HG03103 (cell line): ENCODE results near the gene CLEC1A.

ENCODE experiments used
- ATAC-seq: cut with Tn5 transposase; IDR thresholded peaks from one replicate; pipeline ENCODE4 v1.9.1; 2021; ENCODE audit warnings: low read depth; ENCODE audit not compliant: unreplicated experiment

Gene CLEC1A

GRCh38 chr12:10098791-10099190 is at the start of gene CLEC1A:
Gene CLEC1A (minus strand): TSS chr12:10098985. CDS start chr12:10098922, 63 bp downstream.
- no peak for ATAC-seq

GRCh38 chr12:10147714-10148403 is 49.1 kb upstream of the CLEC1A start:
- ATAC-seq: no peak

DNA sequence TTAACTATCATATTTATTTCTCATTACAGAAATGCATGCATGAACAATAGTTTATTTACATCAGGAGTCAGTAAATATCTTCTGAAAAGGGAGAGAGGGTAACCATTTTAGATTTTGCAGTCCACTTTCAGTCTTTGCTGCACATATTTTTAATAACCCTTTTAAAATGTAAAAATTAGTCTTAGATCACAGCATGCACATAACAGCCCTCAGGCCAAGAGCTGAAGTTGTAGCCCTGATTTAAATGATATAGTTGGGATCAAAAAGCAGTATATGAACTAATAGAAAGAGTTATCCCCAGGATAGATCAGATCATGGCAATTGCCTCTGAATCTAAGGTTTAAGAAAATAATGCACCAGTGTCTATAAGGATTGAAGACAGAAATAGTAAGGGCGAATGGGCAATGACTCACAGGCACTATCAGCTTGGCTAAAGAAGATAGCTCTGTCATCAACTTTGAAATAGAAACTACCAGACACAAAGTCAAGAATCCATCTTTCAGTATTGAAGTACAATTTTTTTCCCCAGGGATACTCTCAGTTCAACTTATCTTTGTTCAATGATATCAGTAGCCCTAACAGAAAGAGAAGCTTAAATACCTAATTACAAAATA is 44.3 kb upstream of the CLEC1A start:
- no peak for ATAC-seq

GRCh38 chr12:10140001-10140400 is 41.2 kb upstream of the CLEC1A start:
- no peak for ATAC-seq

- ATAC-seq: no peak
Observed at GRCh38 chr12:10136637-10137205, 37.9 kb upstream of the CLEC1A start.

GRCh38 chr12:10135126-10135525 is 36.3 kb upstream of the CLEC1A start:
- ATAC-seq: no peak

DNA sequence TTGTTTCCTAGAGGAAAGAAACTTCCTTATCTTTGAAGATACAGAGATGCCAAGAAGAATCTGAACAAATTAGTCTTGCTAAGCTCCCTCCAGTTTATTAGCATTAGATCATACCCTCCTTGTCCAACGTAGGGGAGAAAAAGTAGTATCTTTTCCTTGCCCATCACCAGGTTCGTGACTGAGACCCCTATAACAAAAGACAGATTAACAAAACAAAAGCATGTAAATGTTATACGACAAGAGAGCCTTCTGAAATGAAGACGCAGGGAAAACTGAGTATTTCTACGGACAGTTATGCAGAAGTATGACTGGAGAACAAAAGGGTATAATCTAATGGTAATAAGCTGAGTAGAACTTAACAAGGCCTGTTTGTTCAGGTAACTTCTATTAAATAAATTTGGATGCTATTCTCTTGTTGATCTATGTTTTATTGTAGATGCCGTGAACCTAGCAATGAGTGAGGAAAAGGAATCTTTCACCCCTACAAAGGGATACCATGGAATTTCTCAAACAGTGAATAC is 34.1 kb upstream of the CLEC1A start:
- no peak for ATAC-seq

- ATAC-seq: no peak
Observed at GRCh38 chr12:10131111-10131690, 32.4 kb upstream of the CLEC1A start.

DNA sequence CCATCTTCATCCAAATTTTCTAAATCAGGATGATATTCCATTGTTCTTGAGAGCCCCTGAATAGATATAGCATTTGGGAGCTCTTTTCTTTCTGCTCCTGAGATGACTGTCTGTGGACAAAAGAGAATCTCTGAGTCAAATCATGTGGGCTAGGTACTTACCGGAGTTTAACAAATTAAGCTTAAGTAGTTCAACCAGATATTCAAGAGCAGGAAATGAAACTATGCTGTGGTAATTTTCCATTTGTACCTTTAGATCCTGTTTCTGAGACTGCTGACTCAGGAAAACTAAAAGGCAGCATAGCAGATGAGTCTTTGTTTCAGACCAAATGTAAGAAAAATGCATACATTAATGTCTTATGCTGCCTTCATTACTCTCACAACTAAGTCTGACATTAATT is 31.3 kb upstream of the CLEC1A start, which contains the start of gene CLEC7A:
CLEC7A (minus strand) TSS at position 158 of the 400 bp plus-strand sequence; CDS start at position 41, 117 bp downstream.
- ATAC-seq: peak; percentile 76

GRCh38 chr12:10128687-10129086 is 29.9 kb upstream of the CLEC1A start:
- no peak for ATAC-seq

DNA sequence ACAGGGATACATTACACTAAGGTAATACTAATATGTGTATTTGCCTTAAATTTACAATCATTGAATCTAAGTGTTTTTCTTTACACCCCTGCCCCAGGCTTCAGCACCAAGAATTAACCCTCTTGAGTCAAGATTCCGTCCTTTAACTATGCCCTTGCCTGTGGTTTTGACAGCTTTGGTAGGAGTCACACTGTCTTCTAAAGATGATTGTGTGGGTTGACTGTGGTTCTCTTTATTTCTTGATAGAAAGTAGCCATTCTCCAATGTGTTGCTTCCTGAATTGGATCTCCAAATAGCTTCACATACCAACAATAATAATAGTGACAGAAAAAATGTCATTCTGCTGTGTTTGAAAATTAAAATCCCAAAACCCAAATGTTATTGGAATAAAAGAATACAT is 27.6 kb upstream of the CLEC1A start:
- no peak for ATAC-seq

DNA sequence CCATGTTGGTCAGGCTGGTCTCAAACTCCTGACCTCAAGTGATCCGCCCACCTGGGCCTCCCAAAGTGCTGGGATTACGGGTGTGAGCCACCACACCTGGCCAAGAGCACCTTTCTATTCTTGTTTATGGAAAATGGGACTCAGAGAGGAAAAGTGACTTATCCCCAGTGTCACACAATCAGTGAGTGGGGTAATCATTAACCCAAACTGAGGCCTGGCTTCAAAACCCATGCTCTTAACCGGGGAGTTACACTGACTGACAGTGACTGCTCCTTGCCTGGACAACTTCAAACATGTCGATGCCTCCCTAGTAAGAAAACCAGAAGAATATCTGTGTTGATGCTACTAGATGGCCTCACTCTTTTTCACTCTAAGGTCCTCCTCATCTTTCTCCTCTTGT is 23.9 kb upstream of the CLEC1A start:
- ATAC-seq: no peak

GRCh38 chr12:10121278-10121677 is 22.5 kb upstream of the CLEC1A start:
- ATAC-seq: no peak

DNA sequence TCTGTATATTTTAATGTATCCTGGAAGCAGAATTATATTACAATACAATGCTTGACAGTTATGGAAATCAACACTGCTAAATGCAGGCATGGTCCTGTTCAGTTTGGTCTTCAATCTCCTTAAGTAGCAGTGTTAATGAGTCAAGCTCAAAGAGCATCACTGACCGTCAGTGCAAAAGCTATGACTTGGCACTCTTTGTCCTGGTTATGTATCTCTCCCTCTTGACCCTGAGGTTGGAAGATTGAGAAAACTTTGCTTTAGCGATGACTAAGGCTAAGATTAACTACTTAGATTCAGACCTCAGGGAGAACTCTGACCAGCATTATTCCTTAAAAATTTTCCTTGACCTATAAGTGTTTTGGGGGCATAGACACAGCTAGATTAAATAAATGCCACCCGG is 20.3 kb upstream of the CLEC1A start:
- no peak for ATAC-seq

DNA sequence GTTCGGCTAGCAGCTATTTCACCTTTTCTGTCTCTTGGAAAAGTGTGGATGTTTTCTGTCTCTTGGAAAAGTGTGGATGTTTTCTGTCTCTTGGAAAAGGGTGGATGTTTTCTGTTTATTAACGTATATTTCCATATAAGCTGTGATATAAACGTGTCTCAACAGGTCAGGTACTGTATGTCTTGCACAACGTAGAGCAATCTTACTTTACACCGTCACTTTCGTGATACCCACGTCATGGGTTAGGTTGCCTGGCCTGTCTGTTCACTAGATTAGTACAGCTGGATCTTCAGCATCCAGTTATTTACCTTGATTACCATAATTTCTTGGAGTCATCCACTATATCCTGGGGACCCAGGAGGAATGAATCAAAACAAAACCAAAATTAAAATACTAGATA is 17.1 kb upstream of the CLEC1A start:
- ATAC-seq: no peak

- no peak for ATAC-seq
Observed at GRCh38 chr12:10115311-10115710, 16.5 kb upstream of the CLEC1A start.

DNA sequence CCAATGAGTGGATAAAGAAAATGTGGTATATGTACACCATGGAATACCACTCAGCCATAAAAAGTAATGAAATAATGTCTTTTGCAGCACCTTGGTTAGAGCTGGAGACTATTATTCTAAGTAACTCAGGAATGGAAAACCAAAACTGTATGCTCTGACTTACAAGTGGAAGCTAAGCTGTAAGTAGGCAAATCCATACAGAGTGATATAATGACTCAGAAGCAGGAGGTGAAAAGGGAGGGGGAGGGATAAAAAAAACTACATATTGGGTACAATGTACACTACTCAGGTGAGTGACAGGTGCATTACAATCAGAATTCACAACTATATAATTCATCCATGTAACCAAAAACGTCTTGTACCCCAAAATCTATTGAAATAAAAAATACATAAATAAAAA is 15.1 kb upstream of the CLEC1A start:
- ATAC-seq: no peak

- no peak for ATAC-seq
Observed at GRCh38 chr12:10113075-10113474, 14.3 kb upstream of the CLEC1A start.

DNA sequence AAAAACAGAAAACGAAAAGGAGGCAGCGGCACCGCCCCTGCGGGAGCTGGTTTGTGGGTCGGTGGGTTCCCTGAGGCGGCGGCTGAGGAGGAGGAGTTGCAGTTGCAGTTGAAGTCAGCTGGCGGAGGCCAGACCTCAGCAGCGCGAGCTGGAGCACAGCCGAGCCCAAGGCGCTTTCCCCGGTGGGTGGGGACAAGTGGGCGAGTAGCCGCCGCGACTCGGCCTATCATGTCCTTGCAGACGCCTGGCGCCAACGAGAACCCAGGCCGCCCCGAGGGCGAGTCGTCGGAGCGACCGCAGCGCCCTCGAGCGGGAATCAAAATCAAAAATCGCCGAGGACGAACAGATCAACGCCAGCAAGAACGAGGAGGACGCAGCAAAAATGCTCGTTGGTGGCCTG is 12.7 kb upstream of the CLEC1A start:
- no peak for ATAC-seq

GRCh38 chr12:10110256-10110844 is 11.6 kb upstream of the CLEC1A start:
- ATAC-seq: no peak

GRCh38 chr12:10102322-10102721 is 3.5 kb upstream of the CLEC1A start:
- ATAC-seq: no peak
